Neural progenitor cell (in vitro differentiated cells): ENCODE data around the gene FGD3. TPM values are rescaled to one million over a fixed set of nuclear protein-coding genes. Genes with fewer than 3 reads are reported as not detected.

Experiments
- DNase-seq: peaks from one replicate; pipeline ENCODE4 v3.0.0-alpha.2; 2016; ENCODE audit warnings: low spot score
- H2AFZ ChIP-seq: fragments of 200-600 bp; sonication (generic); replicated peaks from 2 replicates; pipeline ENCODE4 v1.6.1; 2016; ENCODE audit warnings: antibody characterized with exemption
- H3F3A ChIP-seq: fragments of 200-600 bp; sonication (generic); 2 replicates; pipeline ENCODE4 v1.6.1; 2016; ENCODE audit warnings: antibody characterized with exemption, low read depth
- H3K27ac ChIP-seq: fragments of 200-600 bp; sonication (generic); 2 replicates; pipeline ENCODE4 v1.5.1; 2016; ENCODE audit warnings: mild to moderate bottlenecking
- H3K27me3 ChIP-seq: fragments of 200-600 bp; sonication (generic); 2 replicates; pipeline ENCODE4 v1.6.1; 2016; ENCODE audit warnings: mild to moderate bottlenecking, moderate library complexity
- H3K36me3 ChIP-seq: fragments of 200-600 bp; sonication (generic); 2 replicates; pipeline ENCODE4 v1.5.1; 2016
- H3K4me1 ChIP-seq: fragments of 200-600 bp; sonication (generic); 2 replicates; pipeline ENCODE4 v1.6.1; 2016; ENCODE audit warnings: mixed run types
- H3K4me2 ChIP-seq: fragments of 200-600 bp; sonication (generic); 2 replicates; pipeline ENCODE4 v1.6.1; 2016
- H3K4me3 ChIP-seq: fragments of 200-600 bp; sonication (generic); 2 replicates; pipeline ENCODE4 v1.5.1; 2016
- H3K79me2 ChIP-seq: fragments of 200-600 bp; sonication (generic); 2 replicates; pipeline ENCODE4 v1.6.1; 2016; ENCODE audit warnings: low read depth
- H3K9ac ChIP-seq: fragments of 200-600 bp; sonication (generic); 2 replicates; pipeline ENCODE4 v1.6.1; 2016
- H3K9me3 ChIP-seq: fragments of 200-600 bp; sonication (generic); 2 replicates; pipeline ENCODE4 v1.5.1; 2016; ENCODE audit warnings: low read depth
- H4K20me1 ChIP-seq: fragments of 200-600 bp; sonication (generic); 2 replicates; pipeline ENCODE4 v1.6.1; 2016; ENCODE audit warnings: low read depth
- H3K27ac Mint-ChIP-seq: 3 replicates; pipeline ENCODE4 v1.8.0; 2021; ENCODE audit warnings: mixed read lengths
- H3K27me3 Mint-ChIP-seq: 2 replicates; pipeline ENCODE4 v1.8.0; 2022; ENCODE audit warnings: low read depth, mild to moderate bottlenecking, inconsistent platforms, moderate library complexity, mixed read lengths; ENCODE audit not compliant: insufficient read depth
- H3K36me3 Mint-ChIP-seq: 3 replicates; pipeline ENCODE4 v1.8.0; 2021; ENCODE audit warnings: mixed read lengths
- H3K4me1 Mint-ChIP-seq: 3 replicates; pipeline ENCODE4 v1.8.0; 2021; ENCODE audit warnings: mixed read lengths
- H3K4me3 Mint-ChIP-seq: 3 replicates; pipeline ENCODE4 v1.8.0; 2021; ENCODE audit warnings: mild to moderate bottlenecking, moderate library complexity, mixed read lengths
- H3K9me3 Mint-ChIP-seq: 3 replicates; pipeline ENCODE4 v1.8.0; 2020; ENCODE audit warnings: mixed read lengths
- EZH2 ChIP-seq: fragments of 200-600 bp; sonication (generic); IDR thresholded peaks from 2 replicates; pipeline ENCODE4 v1.6.1; 2017; ENCODE audit warnings: antibody characterized with exemption, mild to moderate bottlenecking, moderate library complexity
- EZH2phosphoT487 ChIP-seq: fragments of 200-600 bp; sonication (generic); IDR thresholded peaks from 2 replicates; pipeline ENCODE4 v1.6.1; 2017; ENCODE audit warnings: antibody characterized with exemption
- total RNA-seq: library from RNA; depleted of rRNA; stranded (reverse); fragments of >200 nt; gene quantifications from 2 replicates; pipeline ENCODE4 v1.2.3, GENCODE V29; 2015; ENCODE audit warnings: low replicate concordance
- TF ChIP-seq, protein P1 (sequence below): fragments of 200-600 bp; sonication (generic); IDR thresholded peaks from 2 replicates; pipeline ENCODE4 v1.5.1; 2017; ENCODE audit warnings: antibody characterized with exemption, mild to moderate bottlenecking

Gene FGD3
- total RNA-seq, 1 donor from 2014 or later: 0.56 TPM

DNA sequence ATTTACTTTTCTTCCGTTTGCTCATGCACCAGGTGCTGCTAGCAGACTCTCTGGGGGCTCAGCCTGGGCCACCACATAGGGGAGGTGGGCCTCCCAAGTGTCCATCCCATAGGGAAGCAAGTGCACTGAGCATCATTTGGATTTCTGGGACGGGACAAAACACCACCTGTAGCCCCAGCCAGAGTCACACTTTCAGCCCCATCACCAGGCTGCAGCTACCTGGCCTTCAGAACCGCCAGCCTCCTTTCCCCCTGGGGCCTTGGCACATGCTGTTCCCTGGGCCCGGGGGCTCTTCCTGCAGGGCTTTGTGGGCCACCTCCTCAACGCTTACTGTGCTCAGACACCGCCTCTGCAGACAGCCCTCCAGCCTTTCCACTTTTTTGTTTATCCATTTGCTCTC, 91.6 kb downstream of the FGD3 start:
- Histone ChIP-seq H3K9me3 (no peaks in the 10 kb centered on the region), H3K4me3 (no peak overlapping the region), H3K27ac (no peak overlapping the region), H3K9ac (no peak overlapping the region), H4K20me1 (no peaks in the 10 kb centered on the region), H3K4me1 (no peaks in the 10 kb centered on the region), H3K36me3 (no peaks in the 10 kb centered on the region), H3K79me2 (no peaks in the 10 kb centered on the region), H2AFZ (no peak overlapping the region), H3K27me3 (no peaks in the 10 kb centered on the region), H3F3A (no peaks in the 10 kb centered on the region), H3K4me2 (no peak overlapping the region)
- Mint-ChIP-seq H3K9me3 (peaks cover 5% of the 10 kb centered on the region), H3K4me3 (no peak overlapping the region), H3K27ac (peak overlapping the region; percentile 78), H3K36me3 (no peaks in the 10 kb centered on the region), H3K27me3 (peaks cover 9% of the 10 kb centered on the region), H3K4me1 (peaks cover 16% of the 10 kb centered on the region)
- no peak for DNase-seq
- TF ChIP-seq, protein P1, sequence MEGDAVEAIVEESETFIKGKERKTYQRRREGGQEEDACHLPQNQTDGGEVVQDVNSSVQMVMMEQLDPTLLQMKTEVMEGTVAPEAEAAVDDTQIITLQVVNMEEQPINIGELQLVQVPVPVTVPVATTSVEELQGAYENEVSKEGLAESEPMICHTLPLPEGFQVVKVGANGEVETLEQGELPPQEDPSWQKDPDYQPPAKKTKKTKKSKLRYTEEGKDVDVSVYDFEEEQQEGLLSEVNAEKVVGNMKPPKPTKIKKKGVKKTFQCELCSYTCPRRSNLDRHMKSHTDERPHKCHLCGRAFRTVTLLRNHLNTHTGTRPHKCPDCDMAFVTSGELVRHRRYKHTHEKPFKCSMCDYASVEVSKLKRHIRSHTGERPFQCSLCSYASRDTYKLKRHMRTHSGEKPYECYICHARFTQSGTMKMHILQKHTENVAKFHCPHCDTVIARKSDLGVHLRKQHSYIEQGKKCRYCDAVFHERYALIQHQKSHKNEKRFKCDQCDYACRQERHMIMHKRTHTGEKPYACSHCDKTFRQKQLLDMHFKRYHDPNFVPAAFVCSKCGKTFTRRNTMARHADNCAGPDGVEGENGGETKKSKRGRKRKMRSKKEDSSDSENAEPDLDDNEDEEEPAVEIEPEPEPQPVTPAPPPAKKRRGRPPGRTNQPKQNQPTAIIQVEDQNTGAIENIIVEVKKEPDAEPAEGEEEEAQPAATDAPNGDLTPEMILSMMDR: no peak
- TF ChIP-seq EZH2 (no peak), EZH2phosphoT487 (no peak)

DNA sequence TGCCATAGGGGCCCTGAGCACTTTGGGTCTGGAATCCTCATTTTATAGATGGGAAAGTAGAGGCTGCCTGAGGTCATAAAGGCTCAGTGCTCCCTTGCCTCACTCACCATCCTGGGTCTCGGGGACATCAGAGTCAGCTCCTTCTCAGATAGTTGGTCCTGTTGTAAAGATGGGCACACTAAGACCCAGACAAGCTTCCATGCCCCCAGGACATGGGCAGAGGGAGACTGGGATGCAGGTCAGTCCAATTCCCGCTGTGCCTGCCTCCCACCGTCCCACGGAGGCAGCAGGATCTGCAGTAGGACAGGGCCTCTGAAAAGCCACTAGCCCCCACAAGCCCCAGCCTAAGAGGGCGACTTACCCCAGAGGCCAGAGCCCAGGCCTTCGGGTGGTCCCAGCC, 92.1 kb downstream of the FGD3 start:
- TF ChIP-seq, protein P1: no peak
- TF ChIP-seq EZH2phosphoT487: no peak
- TF ChIP-seq EZH2: no peak
- Mint-ChIP-seq H3K36me3 (no peaks in the 10 kb centered on the region), H3K27me3 (peaks cover 9% of the 10 kb centered on the region), H3K4me3 (no peak overlapping the region), H3K4me1 (peaks cover 16% of the 10 kb centered on the region), H3K27ac (peak overlapping the region; percentile 78), H3K9me3 (peaks cover 6% of the 10 kb centered on the region)
- Histone ChIP-seq H3K27ac (no peak overlapping the region), H3K4me1 (no peaks in the 10 kb centered on the region), H3K4me3 (no peak overlapping the region), H3F3A (no peaks in the 10 kb centered on the region), H3K9ac (no peak overlapping the region), H3K9me3 (no peaks in the 10 kb centered on the region), H4K20me1 (no peaks in the 10 kb centered on the region), H3K36me3 (no peaks in the 10 kb centered on the region), H3K27me3 (no peaks in the 10 kb centered on the region), H3K4me2 (no peak overlapping the region), H3K79me2 (no peaks in the 10 kb centered on the region), H2AFZ (no peak overlapping the region)
- DNase-seq: no peak

DNA sequence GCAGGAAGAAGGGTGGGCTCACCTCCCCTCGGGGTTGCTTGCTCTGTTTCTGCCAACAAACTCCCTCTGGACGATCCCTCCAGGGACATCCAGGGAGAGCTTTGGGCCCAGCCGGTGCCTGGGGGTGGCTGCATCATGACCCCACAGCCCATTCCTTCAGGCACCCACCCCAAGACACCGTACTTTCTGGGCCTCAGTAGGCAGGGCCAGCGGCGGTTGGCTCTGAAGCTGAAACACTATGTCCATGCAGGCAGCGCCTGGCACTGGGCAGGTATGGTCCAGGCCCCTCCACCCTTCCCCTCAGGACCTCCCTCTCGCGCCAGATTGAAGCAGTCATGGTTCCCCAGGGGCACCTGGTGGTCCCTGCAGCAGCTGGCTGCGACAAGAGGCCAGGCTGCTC, 92.7 kb downstream of the FGD3 start:
- Mint-ChIP-seq H3K4me3 (no peak overlapping the region), H3K4me1 (peaks cover 16% of the 10 kb centered on the region), H3K27ac (no peak overlapping the region), H3K9me3 (peaks cover 6% of the 10 kb centered on the region), H3K27me3 (peaks cover 11% of the 10 kb centered on the region), H3K36me3 (peaks cover under 1% of the 10 kb centered on the region)
- H3K4me2 ChIP-seq: no peak overlapping the region
- H4K20me1 ChIP-seq: no peaks in the 10 kb centered on the region
- TF ChIP-seq EZH2 (no peak), EZH2phosphoT487 (no peak)
- TF ChIP-seq, protein P1: no peak
- H2AFZ ChIP-seq: no peak overlapping the region
- no peaks in the 10 kb centered on the region for H3K36me3 ChIP-seq
- H3F3A ChIP-seq: no peaks in the 10 kb centered on the region
- H3K4me1 ChIP-seq: no peaks in the 10 kb centered on the region
- H3K79me2 ChIP-seq: no peaks in the 10 kb centered on the region
- H3K27me3 ChIP-seq: no peaks in the 10 kb centered on the region
- no peaks in the 10 kb centered on the region for H3K9me3 ChIP-seq
- H3K4me3 ChIP-seq: no peak overlapping the region
- H3K9ac ChIP-seq: no peak overlapping the region
- H3K27ac ChIP-seq: no peak overlapping the region
- no peak for DNase-seq
